Measurements from ENCODE around the gene RFX2.
"Not testable (repeated sequence)": the region's sequence is repeated elsewhere in the genome, so short reads cannot be mapped to it uniquely, and the experiment has no call there.

The RFX2 gene

GRCh38 chr19:5969476-5969875 is 140.8 kb downstream of the RFX2 start:
- DNase-seq = no peak

GRCh38 chr19:5968431-5969373 is 141.6 kb downstream of the RFX2 start:
- DNase-seq = no peak

DNA sequence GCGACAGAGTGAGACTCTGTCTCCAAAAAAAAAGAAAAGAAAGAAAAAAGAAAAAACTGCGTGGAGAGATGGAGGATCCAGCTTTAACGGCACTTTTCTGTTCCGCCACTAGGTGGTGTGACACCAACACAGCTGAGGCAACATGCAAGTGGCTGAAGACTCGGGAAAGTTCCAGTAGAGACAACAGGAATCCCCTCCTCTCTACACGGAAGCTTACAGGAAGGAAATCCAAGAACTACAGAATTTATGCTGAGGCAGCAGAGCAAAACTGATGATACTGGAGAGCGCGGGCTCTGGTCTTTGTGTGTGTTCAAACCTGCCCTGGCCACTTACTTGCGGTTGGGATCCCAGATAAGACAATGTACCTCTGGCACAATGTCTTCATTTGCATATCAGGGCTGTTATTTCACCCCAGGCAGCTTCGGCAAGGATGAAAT is 142.3 kb downstream of the RFX2 start:
- peak; percentile 74 for DNase-seq

DNA sequence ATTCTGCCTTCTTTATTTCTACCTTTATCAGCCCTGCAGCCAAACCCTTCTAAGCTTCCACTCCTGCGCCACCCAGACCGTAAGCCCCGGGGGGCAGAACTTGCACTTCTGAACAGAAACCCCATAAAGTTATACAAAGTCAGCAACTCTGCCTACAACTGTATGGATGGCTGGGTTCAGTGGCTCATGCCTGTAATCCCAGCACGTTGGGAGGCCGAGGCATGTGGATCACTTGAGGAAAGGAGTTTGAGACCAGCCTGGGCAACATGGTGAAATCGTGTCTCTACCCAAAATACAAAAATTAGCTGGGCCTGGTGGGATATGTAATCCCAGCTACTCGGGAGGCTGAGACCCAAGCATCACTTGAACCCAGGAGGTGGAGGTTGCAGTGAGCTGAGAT is 142.7 kb downstream of the RFX2 start:
- DNase-seq = no peak

- no peak for DNase-seq
Measured at GRCh38 chr19:5966941-5967340, 143.4 kb downstream of the RFX2 start.

GRCh38 chr19:5966215-5966614 is 144.1 kb downstream of the RFX2 start:
- DNase-seq = no peak

GRCh38 chr19:5964816-5965565 is 145.3 kb downstream of the RFX2 start:
- DNase-seq = no peak

GRCh38 chr19:5963855-5964254 is 146.4 kb downstream of the RFX2 start:
- no peak for DNase-seq

DNA sequence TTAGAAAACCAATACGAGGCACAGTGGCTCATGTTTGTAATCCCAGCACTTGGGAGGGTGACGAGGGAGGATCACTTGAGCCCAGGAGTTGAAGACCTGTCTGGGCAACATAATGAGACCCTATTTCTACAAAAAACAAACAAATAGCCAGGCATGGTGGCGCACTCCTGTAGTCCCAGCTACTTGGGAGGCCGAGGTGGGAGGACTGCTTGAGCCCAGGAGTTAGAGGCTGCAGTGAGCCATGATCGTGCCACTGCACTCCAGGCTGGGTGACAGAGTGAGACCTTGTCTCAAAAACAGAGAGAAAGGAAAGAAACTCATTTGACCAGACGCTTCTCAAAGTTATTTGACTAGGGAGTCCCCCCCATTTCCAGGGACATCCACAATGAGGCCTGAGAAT is 147.0 kb downstream of the RFX2 start:
- DNase-seq = not testable (repeated sequence)

GRCh38 chr19:5961969-5962945 is 148.0 kb downstream of the RFX2 start:
- peak; percentile 57 for DNase-seq

DNA sequence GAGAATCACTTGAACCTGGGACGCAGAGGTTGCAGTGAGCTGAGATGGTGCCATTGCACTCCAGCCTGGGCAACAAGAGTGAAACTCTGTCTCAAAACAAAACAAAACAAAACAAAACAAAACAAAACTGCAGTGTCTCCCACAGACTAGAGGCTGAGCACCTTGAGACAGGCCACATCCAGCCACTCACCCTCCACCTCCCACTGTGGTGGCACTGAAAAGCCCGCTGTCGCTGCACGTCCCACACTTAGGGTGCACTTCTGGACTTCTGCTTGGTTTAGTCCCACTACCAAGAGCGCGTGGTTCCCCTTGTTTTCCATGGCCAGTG is 148.7 kb downstream of the RFX2 start:
- not testable (repeated sequence) for DNase-seq

DNA sequence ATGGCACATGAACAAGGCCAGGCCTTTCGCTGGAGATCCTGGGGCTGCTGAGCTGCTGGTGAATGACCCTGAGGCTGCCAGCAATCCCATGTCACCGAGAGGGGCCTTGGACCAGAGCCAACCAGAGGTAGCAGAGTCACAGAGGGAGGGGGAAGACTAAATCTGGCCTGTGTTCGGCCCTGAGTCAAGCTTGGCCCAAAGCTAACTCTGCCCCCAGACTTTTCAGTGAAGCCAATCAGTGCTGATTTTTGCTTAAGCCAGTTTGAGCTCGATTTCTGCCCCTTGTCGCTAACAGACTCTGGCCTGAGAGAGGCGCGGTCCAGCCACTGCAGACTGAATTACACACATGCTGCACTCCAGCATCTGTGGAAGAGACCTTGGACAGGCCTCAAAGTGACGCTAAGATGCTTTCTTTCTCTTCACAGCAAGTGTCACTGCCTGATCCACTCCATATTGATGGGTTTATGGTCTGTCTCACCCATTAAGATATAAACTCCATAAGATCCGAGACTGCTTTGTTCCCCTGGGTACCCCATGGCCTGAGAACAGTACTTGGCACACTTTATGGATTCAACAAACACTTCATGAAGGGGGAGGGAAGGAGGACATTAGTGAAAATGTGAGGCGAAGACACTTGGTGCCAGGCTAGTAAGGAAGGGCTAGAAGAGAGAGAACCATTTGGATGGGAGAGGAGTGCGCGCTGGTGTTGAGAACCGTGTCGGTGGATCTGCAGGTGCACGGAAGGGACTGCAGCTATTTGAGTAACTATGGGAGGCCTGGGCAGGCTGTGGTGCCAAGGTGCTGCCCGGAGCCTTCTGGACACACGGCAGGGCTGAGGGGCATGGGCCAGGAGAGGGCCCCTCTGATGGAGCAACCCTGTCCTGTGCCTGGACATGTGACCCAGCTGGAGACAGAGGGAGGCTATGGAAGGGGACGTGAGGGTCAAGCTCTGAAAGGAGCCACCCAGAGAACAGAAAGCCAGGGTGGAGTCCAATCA is 150.0 kb downstream of the RFX2 start:
- DNase-seq = no peak

DNA sequence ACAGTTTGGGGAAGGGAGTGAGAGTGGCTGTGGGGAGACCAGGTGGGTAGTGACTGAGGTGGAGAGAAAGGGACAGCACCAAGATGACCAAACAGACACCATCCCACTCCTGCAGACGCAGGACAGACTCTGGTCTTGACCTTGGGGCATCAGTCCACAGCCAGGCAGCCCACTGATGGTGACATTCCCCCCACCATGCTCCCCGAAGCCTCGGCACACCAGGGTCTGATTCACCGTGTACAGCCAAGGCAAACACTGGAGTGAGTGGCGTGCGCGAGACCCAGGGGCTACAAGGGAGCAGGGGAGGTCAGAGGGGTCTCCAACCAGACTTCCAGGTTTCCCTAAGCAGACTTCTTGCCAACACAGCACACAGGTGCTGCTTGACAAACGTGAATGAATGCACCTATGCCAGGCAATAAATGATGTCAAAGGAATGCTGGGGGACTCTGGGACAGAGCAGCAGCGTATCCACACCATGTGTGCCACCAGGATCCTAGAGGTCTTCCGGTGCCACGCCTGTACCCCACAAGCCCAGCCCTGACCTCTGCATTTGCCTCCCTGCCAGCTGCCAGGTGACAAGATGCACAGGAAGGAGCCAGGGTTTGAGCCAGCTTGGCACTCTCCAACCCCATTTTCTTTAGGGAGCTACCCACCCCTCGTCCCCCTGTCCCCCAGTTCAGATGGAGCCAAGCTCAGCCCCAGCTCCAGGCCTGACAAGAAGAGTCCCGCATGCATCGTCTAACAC is 150.9 kb downstream of the RFX2 start:
- DNase-seq = no peak

DNA sequence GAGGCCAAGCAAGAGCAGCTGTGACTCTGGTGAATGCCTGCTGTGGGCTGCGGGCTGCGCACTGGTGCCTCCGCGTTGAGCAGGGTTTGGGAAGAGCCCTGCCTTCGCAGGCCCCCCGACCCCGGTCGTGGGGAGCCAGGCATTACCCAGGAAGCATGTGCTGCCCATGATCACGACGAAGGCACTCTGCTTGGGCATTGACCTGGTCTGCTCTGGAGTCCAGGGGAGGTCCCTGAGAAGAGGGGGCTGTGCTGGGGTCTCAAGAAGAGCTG is 151.5 kb downstream of the RFX2 start:
- no peak for DNase-seq

DNA sequence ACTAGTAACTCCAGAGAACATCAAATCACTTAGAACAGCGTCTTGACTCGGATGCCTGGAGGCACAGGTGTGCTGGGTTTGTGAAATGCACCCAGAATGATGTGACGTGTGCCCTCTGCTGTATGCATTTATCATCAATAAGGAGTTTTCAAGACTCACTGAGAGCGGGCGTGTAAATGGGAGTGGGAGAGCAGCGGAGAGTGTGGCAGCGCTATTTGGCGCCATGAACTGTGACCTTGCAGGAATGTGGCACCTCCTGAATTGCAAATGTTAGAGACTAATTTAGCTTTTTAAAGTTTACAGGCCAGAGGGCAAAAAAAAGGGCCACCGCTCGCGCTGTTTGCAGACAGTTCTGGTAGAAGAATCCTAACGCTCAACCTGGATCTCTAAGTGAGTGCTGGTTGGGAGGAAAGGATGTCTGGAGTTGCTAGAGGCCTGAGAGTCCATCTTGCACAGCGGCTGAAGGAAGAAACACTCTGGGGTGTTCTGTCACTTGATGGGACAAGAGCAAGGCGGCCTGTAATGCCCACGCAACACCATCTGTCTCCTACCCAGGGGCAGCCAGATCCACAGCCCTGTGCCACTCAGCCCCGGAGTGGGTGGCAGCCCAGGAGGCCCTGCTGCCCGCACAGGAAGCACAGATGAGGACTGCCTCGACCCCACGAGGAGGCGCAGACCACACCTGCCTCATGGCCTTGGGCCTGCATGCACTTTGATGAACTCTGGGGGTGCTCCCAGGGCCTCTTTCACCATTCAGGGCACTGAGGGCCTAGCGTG is 152.0 kb downstream of the RFX2 start:
- no peak for DNase-seq

- DNase-seq = no peak
Measured at GRCh38 chr19:5957170-5957569, 153.1 kb downstream of the RFX2 start.

DNA sequence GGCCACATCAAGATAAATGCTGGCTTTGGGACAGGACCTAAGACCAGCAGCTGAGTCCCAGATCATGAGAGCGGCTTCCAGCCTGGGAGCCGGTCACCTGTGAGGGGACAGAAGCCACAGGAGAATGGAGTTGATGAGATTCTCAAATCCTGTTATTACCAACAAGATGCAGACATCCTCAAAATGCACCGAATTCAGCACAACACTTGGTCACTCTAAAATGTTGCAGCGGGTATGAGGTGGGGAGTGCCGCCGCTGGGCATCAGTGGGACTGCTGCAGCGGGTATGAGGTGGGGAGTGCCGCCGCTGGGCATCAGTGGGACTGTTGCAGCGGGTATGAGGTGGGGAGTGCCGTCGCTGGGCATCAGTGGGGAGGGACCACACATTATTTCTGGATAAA is 153.6 kb downstream of the RFX2 start:
- DNase-seq = no peak

DNA sequence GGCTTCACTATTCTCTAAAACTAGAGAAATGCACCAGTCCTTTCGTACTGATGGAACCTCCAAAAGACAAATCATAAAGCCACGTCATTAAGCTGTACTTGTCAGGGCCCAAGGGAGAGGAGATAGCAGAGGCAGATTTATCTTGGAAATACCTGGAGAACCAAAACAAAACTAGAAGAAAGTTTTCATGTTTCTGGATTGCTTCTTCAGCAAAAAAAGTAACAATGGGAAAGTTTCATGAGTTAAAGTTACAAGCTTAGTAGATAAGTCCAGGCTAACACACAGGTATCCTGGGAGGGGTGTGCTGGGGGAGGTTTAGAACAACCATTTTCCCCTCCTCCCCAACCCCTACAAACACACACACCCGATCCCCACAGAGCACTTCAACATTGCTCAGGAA is 154.0 kb downstream of the RFX2 start:
- no peak for DNase-seq

GRCh38 chr19:5955636-5955935 is 154.7 kb downstream of the RFX2 start:
- peak; percentile 40 for DNase-seq

DNA sequence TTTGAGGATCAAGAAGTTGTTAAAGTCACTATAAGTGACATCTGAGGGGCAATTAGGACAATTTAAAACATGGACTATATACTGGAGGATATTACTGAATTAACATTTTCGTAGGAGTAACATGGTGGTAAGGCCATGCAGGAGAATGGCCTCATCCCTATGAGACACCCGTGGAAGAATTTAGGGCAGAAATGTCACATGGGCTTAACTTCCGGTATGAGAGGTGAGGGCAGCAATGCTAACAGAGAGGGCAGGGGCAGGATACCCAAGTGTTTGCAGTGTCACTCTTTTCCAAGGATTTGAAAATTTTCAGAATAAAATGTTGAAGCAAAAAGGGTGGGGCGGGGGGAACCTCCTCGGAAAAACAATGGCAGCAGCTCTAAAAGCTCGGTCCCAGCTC is 156.0 kb downstream of the RFX2 start:
- DNase-seq = no peak
